OCI-LY7 (cell line): Measurements from ENCODE around the gene SOX18. TPM values are rescaled to one million over a fixed set of nuclear protein-coding genes. Genes with fewer than 3 reads are reported as not detected.
A peak's percentile ranks its signal among the peaks of the same experiment; 100 is the strongest.

Experiments
- BruUV-seq: library from RNA; stranded (reverse); fragments of 400-500 nt; replicated peaks from 2 replicates; lab custom pipeline; 2021; lab: Mats Ljungman, UMichigan
- CTCF ChIA-PET: fragments of 300-600 bp; sonication (Branson Sonifier 250); formaldehyde crosslinking; loops from one replicate; lab custom pipeline; 2022; ENCODE audit warnings: antibody characterized with exemption; ENCODE audit not compliant: unreplicated experiment; lab: Charles Lee
- POLR2A ChIA-PET: fragments of 300-600 bp; sonication (Branson Sonifier 250); formaldehyde crosslinking; loops from one replicate; lab custom pipeline; 2022; ENCODE audit warnings: antibody characterized with exemption; lab: Charles Lee
- DNase-seq: peaks from one replicate; pipeline ENCODE4 v3.0.0-alpha.2; 2015; ENCODE audit warnings: low spot score
- H2AFZ ChIP-seq: fragments of 200-600 bp; sonication (generic), shearing (Covaris generic); 2 replicates; pipeline ENCODE4 v1.6.1; 2014; ENCODE audit warnings: mild to moderate bottlenecking, antibody characterized with exemption, low read length, moderate library complexity
- H3K27ac ChIP-seq: fragments of 200-600 bp; sonication (generic); 2 replicates; pipeline ENCODE4 v1.5.1; 2014; ENCODE audit warnings: mixed run types, low read depth, mild to moderate bottlenecking, moderate library complexity, low read length, inconsistent platforms; ENCODE audit not compliant: poor library complexity, severe bottlenecking
- H3K36me3 ChIP-seq: fragments of 200-600 bp; sonication (generic); 2 replicates; pipeline ENCODE4 v1.6.1; 2014; ENCODE audit warnings: mild to moderate bottlenecking, antibody characterized with exemption, low read length, moderate library complexity, mixed read lengths; ENCODE audit not compliant: insufficient read depth
- H3K4me1 ChIP-seq: fragments of 200-600 bp; sonication (generic); 2 replicates; pipeline ENCODE4 v1.5.1; 2014; ENCODE audit warnings: mild to moderate bottlenecking, low read length; ENCODE audit not compliant: insufficient read depth, poor library complexity, severe bottlenecking
- H3K4me2 ChIP-seq: fragments of 200-600 bp; sonication (generic); 2 replicates; pipeline ENCODE4 v1.6.1; 2014; ENCODE audit warnings: mild to moderate bottlenecking, low read length
- H3K4me3 ChIP-seq: fragments of 200-600 bp; sonication (generic); 2 replicates; pipeline ENCODE4 v1.5.1; 2014; ENCODE audit warnings: mild to moderate bottlenecking, low read depth, low read length; ENCODE audit not compliant: poor library complexity, severe bottlenecking
- H3K79me2 ChIP-seq: fragments of 200-600 bp; sonication (generic); 2 replicates; pipeline ENCODE4 v1.6.1; 2016; ENCODE audit warnings: low read depth, mild to moderate bottlenecking, low read length, moderate library complexity, mixed read lengths; ENCODE audit not compliant: insufficient read depth
- H3K9me2 ChIP-seq: fragments of 200-600 bp; sonication (generic); 2 replicates; pipeline ENCODE4 v1.6.1; 2016; ENCODE audit warnings: mild to moderate bottlenecking, low read length, mixed read lengths; ENCODE audit not compliant: insufficient read depth
- H3K9me3 ChIP-seq: fragments of 200-600 bp; sonication (generic); 2 replicates; pipeline ENCODE4 v1.6.1; 2014; ENCODE audit warnings: mild to moderate bottlenecking, mixed run types, low read length, mixed read lengths
- H4K20me1 ChIP-seq: fragments of 200-600 bp; sonication (generic); 2 replicates; pipeline ENCODE4 v1.6.1; 2014; ENCODE audit warnings: mild to moderate bottlenecking, antibody characterized with exemption, low read length, moderate library complexity, mixed read lengths; ENCODE audit not compliant: insufficient read depth
- CTCF ChIP-seq: fragments of 200-600 bp; sonication (generic); conservative IDR thresholded peaks from 2 replicates; pipeline ENCODE4 v1.5.1; 2014; ENCODE audit warnings: mild to moderate bottlenecking, antibody characterized with exemption, low read length, moderate library complexity, mixed read lengths
- EZH2phosphoT487 ChIP-seq: fragments of 200-600 bp; sonication (generic); IDR thresholded peaks from 2 replicates; pipeline ENCODE4 v1.6.1; 2018; ENCODE audit warnings: low read depth, borderline replicate concordance, mild to moderate bottlenecking, mixed run types, antibody characterized with exemption, low read length, moderate library complexity, mixed read lengths
- intact Hi-C: fragments of 100-400 bp; cut with micrococcal nuclease; formaldehyde crosslinking; loops from one replicate; pipeline ENCODE4 v1.10.0; 2022; ENCODE audit not compliant: unreplicated experiment
- total RNA-seq, 2 experiments: library from RNA; depleted of rRNA in 1 of 2; stranded (reverse); fragments of >200 nt in 1 of 2; shearing (Covaris generic) in 1 of 2; gene quantifications; 2 replicates each; pipeline ENCODE4 v1.2.3, GENCODE V29; 2014 to 2022

The SOX18 gene
- total RNA-seq, 2 experiments from 2014 or later = not detected

- no peak overlapping the region for H3K4me2 ChIP-seq
- H2AFZ ChIP-seq = no peak overlapping the region
- no peak for DNase-seq
- intact Hi-C loops = no loop called here
- H3K4me3 ChIP-seq = no peak overlapping the region
- no peaks in the 10 kb centered on the region for H3K79me2 ChIP-seq
- H3K36me3 ChIP-seq = no peaks in the 10 kb centered on the region
- peaks cover 22% of the 10 kb centered on the region for H3K4me1 ChIP-seq
- H4K20me1 ChIP-seq = no peaks in the 10 kb centered on the region
- BruUV-seq = no TSS peak
- no peak overlapping the region for H3K27ac ChIP-seq
- CTCF ChIA-PET = no interaction called here
- TF ChIP-seq CTCF (no peak), EZH2phosphoT487 (no peak)
- H3K9me2 ChIP-seq = no peaks in the 10 kb centered on the region
- H3K9me3 ChIP-seq = no peaks in the 10 kb centered on the region
- POLR2A ChIA-PET = no interaction called here
Measured at GRCh38 chr20:64058536-64058935, 9.1 kb upstream of the SOX18 start.

- H4K20me1 ChIP-seq = no peaks in the 10 kb centered on the region
- H3K9me2 ChIP-seq = no peaks in the 10 kb centered on the region
- ChIA-PET POLR2A (no interaction called here), CTCF (no interaction called here)
- H3K79me2 ChIP-seq = no peaks in the 10 kb centered on the region
- intact Hi-C loops = no loop called here
- H2AFZ ChIP-seq = no peak overlapping the region
- BruUV-seq = no TSS peak
- peaks cover 22% of the 10 kb centered on the region for H3K4me1 ChIP-seq
- H3K4me2 ChIP-seq = no peak overlapping the region
- H3K4me3 ChIP-seq = no peak overlapping the region
- H3K27ac ChIP-seq = no peak overlapping the region
- DNase-seq = peak; percentile 75
- H3K9me3 ChIP-seq = no peaks in the 10 kb centered on the region
- H3K36me3 ChIP-seq = no peaks in the 10 kb centered on the region
- TF ChIP-seq EZH2phosphoT487 (no peak), CTCF (peak; percentile 82)
Measured at GRCh38 chr20:64057628-64058498, 8.4 kb upstream of the SOX18 start.
